ENCODE results near the gene PITPNM2. TPM values are rescaled to one million over a fixed set of nuclear protein-coding genes. Genes with fewer than 3 reads are reported as not detected.
A peak's percentile ranks its signal among the peaks of the same experiment; 100 is the strongest.

Gene PITPNM2
- total RNA-seq, 2 experiments from 2014 or later: 37.3 to 38.3 TPM

- DNase-seq: no peak
- no peaks in the 10 kb centered on the region for H3K9me3 Mint-ChIP-seq
- Histone ChIP-seq H3K27me3 (ENCODE audit: control insufficient read depth in 1 of 2, insufficient read depth in 2 of 2, low read length in 2 of 2) (no peaks in the 10 kb centered on the region), H3K4me1 (ENCODE audit: insufficient read depth, low read length) (peaks cover 4% of the 10 kb centered on the region), H3K27ac (ENCODE audit: low read depth in 1 of 2, low read length in 2 of 2) (no peak overlapping the region), H3K9me3 (ENCODE audit: control insufficient read depth in 1 of 2, insufficient read depth in 1 of 2, low read length in 2 of 2) (no peaks in the 10 kb centered on the region), H3K4me3 (ENCODE audit: low read length) (no peak overlapping the region), H3K36me3 (ENCODE audit: insufficient read depth, low read length) (peaks cover 32% of the 10 kb centered on the region)
- H3K27ac Mint-ChIP-seq: peak overlapping the region; percentile 81
- POLR2A ChIA-PET: interaction anchor here (0.6 to 2.1 kb wide), 3 partner anchors 24 to 531 kb away, joined by 3 to 7 read pairs (median 3); no protein-coding TSS in a partner anchor
- H3K4me3 Mint-ChIP-seq: no peak overlapping the region
- intact Hi-C loops (cut with DNase I, micrococcal nuclease): loop anchor here in 1 of 2 experiments (2.0 kb wide), 1 partner anchor 39 kb away; no protein-coding TSS in a partner anchor
- no peak for TF ChIP-seq CTCF (IDR thresholded peaks at IDR 0.05)
- peaks cover 65% of the 10 kb centered on the region for H3K36me3 Mint-ChIP-seq (ENCODE audit: low read depth)
- ATAC-seq (ENCODE audit: poor library complexity): no peak
- CTCF ChIA-PET: interaction anchor here (1.3 to 2.8 kb wide), 2 partner anchors 15 to 38 kb away, joined by 3 to 13 read pairs; no protein-coding TSS in a partner anchor
- H3K27me3 Mint-ChIP-seq: no peaks in the 10 kb centered on the region
- peaks cover 24% of the 10 kb centered on the region for H3K4me1 Mint-ChIP-seq (ENCODE audit: low read depth)
Observed at GRCh38 chr12:123199936-123200335, 49.0 kb upstream of the PITPNM2 start.

- Mint-ChIP-seq H3K4me1 (ENCODE audit: low read depth) (no peaks in the 10 kb centered on the region), H3K4me3 (no peak overlapping the region), H3K9me3 (no peaks in the 10 kb centered on the region), H3K27me3 (no peaks in the 10 kb centered on the region), H3K36me3 (ENCODE audit: low read depth) (peaks cover 73% of the 10 kb centered on the region), H3K27ac (no peak overlapping the region)
- peaks cover 50% of the 10 kb centered on the region for H3K36me3 ChIP-seq (ENCODE audit: insufficient read depth, low read length)
- ATAC-seq (ENCODE audit: poor library complexity): no peak
- H3K9me3 ChIP-seq (ENCODE audit: control insufficient read depth in 1 of 2, insufficient read depth in 1 of 2, low read length in 2 of 2): no peaks in the 10 kb centered on the region
- H3K4me1 ChIP-seq (ENCODE audit: insufficient read depth, low read length): no peaks in the 10 kb centered on the region
- DNase-seq: no peak
- no peak overlapping the region for H3K27ac ChIP-seq (ENCODE audit: low read depth in 1 of 2, low read length in 2 of 2)
- H3K27me3 ChIP-seq (ENCODE audit: control insufficient read depth in 1 of 2, insufficient read depth in 2 of 2, low read length in 2 of 2): no peaks in the 10 kb centered on the region
- intact Hi-C loops (cut with DNase I, micrococcal nuclease): no loop called here
- ChIA-PET POLR2A (no interaction called here), CTCF (interaction anchor here (0.6 to 1.5 kb wide), 2 partner anchors 144 to 457 kb away, joined by 3 read pairs; partner anchors contain the start of gene HCAR1)
- H3K4me3 ChIP-seq (ENCODE audit: low read length): no peak overlapping the region
- TF ChIP-seq CTCF (IDR thresholded peaks at IDR 0.05): no peak
Observed at GRCh38 chr12:123187637-123188036, 36.7 kb upstream of the PITPNM2 start.

- Histone ChIP-seq H3K4me1 (ENCODE audit: insufficient read depth, low read length) (no peaks in the 10 kb centered on the region), H3K36me3 (ENCODE audit: insufficient read depth, low read length) (peaks cover 48% of the 10 kb centered on the region), H3K27me3 (ENCODE audit: control insufficient read depth in 1 of 2, insufficient read depth in 2 of 2, low read length in 2 of 2) (no peaks in the 10 kb centered on the region), H3K27ac (ENCODE audit: low read depth in 1 of 2, low read length in 2 of 2) (no peak overlapping the region), H3K4me3 (ENCODE audit: low read length) (no peak overlapping the region), H3K9me3 (ENCODE audit: control insufficient read depth in 1 of 2, insufficient read depth in 1 of 2, low read length in 2 of 2) (no peaks in the 10 kb centered on the region)
- H3K27me3 Mint-ChIP-seq: no peaks in the 10 kb centered on the region
- no peaks in the 10 kb centered on the region for H3K9me3 Mint-ChIP-seq
- H3K4me1 Mint-ChIP-seq (ENCODE audit: low read depth): no peaks in the 10 kb centered on the region
- peaks cover 73% of the 10 kb centered on the region for H3K36me3 Mint-ChIP-seq (ENCODE audit: low read depth)
- H3K4me3 Mint-ChIP-seq: no peak overlapping the region
- intact Hi-C loops (cut with DNase I, micrococcal nuclease): no loop called here
- no peak for DNase-seq
- CTCF ChIA-PET: no interaction called here
- ATAC-seq (ENCODE audit: poor library complexity): no peak
- H3K27ac Mint-ChIP-seq: no peak overlapping the region
- POLR2A ChIA-PET: interaction anchor here (1.5 kb wide), 1 partner anchor 53 kb away, joined by 3 read pairs; the partner anchor contains the start of genes MPHOSPH9 and MTRFR
- no peak for TF ChIP-seq CTCF (IDR thresholded peaks at IDR 0.05)
Observed at GRCh38 chr12:123180171-123180570, 29.3 kb upstream of the PITPNM2 start.
